SH-SY5Y (cell line): Measurements from ENCODE around the gene HINT3.

ENCODE experiments used
- GATA2 ChIP-seq: IDR thresholded peaks from 2 replicates; pipeline ENCODE4 v1.6.1; 2011; ENCODE audit warnings: mild to moderate bottlenecking, low read depth, low read length
- GATA3 ChIP-seq: IDR thresholded peaks from 2 replicates; pipeline ENCODE4 v1.6.1; 2011; ENCODE audit warnings: low read depth, mild to moderate bottlenecking, low read length, moderate library complexity

DNA sequence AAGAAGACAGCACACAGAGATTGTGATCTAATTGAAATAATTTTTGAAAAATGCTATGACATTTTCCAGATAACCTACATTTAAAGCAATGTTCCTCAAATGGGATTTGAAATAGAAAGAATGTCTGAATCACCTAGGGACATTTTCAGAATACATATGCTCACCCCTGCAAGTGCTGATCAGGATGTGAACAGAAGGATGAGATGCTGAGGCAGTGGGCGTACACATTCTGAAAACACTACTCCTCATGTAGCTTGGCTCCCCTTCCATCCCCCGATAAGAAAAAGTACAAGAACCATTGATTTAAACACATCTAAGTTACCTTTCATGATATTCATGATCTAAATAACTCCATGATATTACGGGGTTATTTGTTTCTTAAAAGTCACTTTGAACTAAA, 29.9 kb upstream of the HINT3 start:
- TF ChIP-seq GATA3 (no peak), GATA2 (no peak)
